Body of pancreas (tissue), 4 donors: ENCODE results near the gene ANKRD55. TPM values are rescaled to one million over a fixed set of nuclear protein-coding genes. Genes with fewer than 3 reads are reported as not detected.
A peak's percentile ranks its signal among the peaks of the same experiment; 100 is the strongest.
"Not testable (repeated sequence)": the region's sequence is repeated elsewhere in the genome, so short reads cannot be mapped to it uniquely, and the experiment has no call there.

Experiments used
- ATAC-seq: fragments of 150-250 bp; one replicate; pipeline ENCODE4 v1.9.1; 2016
- DNase-seq, 4 donors: peaks; one replicate each; pipeline ENCODE4 v3.0.0-alpha.2; 2019
- H3K27ac ChIP-seq, 4 donors: fragments of 200-600 bp; sonication (generic); 1 replicate in 3 of 4; 2 replicates in 1 of 4; pipeline versions ENCODE4 v1.5.1 to v1.6.1; 2016 to 2019; ENCODE audit warnings: mild to moderate bottlenecking in 1 of 4, mixed read lengths in 1 of 4, moderate library complexity in 1 of 4
- H3K27me3 ChIP-seq, 2 donors: fragments of 200-600 bp; sonication (generic); one replicate each; pipeline ENCODE4 v1.6.0; 2016; ENCODE audit warnings: mild to moderate bottlenecking in 1 of 2
- H3K36me3 ChIP-seq, 2 donors: fragments of 200-600 bp; sonication (generic); replicated peaks in 1 of 2; 2 replicates each; pipeline ENCODE4 v1.5.1; 2016; ENCODE audit warnings: low read depth in 2 of 2; ENCODE audit not compliant: insufficient read depth in 1 of 2
- H3K4me1 ChIP-seq: fragments of 200-600 bp; sonication (generic); one replicate; pipeline ENCODE4 v1.6.0; 2016
- H3K4me3 ChIP-seq, 2 donors: fragments of 200-600 bp; sonication (generic); 1 replicate in 1 of 2; 2 replicates in 1 of 2; pipeline ENCODE4 v1.5.1; 2016 to 2019
- H3K9me3 ChIP-seq, 3 donors: fragments of 200-600 bp; sonication (generic); 1 replicate in 2 of 3; 2 replicates in 1 of 3; pipeline ENCODE4 v1.5.1; 2016
- POLR2A ChIP-seq, 3 donors: fragments of 450-650 bp; IDR thresholded peaks; one replicate each; pipeline ENCODE4 v1.6.1; 2016; ENCODE audit warnings: antibody characterized with exemption in 3 of 3, mild to moderate bottlenecking in 2 of 3
- WGBS, 2 donors: methylation state at CpG; one replicate each; pipeline ENCODE4 v1.1.5; 2017; 5-methylcytosine and 5-hydroxymethylcytosine counted together
- intact Hi-C: fragments of 100-400 bp; cut with DNase I; formaldehyde crosslinking; loops from one replicate; pipeline ENCODE4 v1.15.1; 2023
- total RNA-seq, 2 donors: library from RNA; depleted of rRNA; stranded (reverse); fragments of >200 nt; gene quantifications; one replicate each; pipeline ENCODE4 v1.1.0, GENCODE V29; 2016
- TF ChIP-seq, protein P1 (sequence below), 7 experiments: fragments of 450-650 bp in 4 of 7; fragments of 200-600 bp in 3 of 7; sonication (generic) in 3 of 7; IDR thresholded peaks; one replicate each; pipeline ENCODE4 v1.5.1; 2016 to 2019; ENCODE audit warnings: antibody characterized with exemption in 7 of 7

Gene ANKRD55
- total RNA-seq, 2 donors from 2014 or later: not detected

DNA sequence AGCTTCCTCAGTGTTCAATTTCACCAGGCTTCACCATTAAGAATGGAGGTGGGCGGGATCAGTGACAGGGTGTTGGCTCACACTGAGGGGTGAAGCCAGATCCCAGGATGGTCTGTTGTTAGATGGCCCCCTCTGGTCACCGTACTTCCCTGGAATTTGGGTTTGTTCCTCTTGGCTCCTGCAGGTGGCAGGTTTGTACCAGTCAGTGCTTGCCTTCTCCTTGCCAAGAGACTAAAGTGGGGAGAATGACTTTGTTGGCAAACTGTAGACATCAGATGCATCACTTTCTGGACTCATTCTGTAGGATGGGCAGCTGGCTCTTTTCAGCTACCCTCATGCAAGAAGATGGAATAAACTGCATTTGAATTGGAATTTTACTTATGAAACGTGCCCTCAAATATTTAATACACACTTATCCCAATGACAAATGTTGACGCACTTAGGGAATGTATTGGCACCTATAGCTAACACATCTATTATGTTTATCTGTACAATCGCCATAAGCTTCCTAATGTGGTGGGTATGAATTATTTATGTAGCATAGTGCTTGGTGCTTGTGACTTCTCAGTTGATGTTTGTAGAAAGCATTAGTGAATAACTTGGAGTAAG, 31.4 kb upstream of the ANKRD55 start:
- Histone ChIP-seq H3K27me3 (no peaks in the 10 kb centered on the region), H3K4me1 (no peaks in the 10 kb centered on the region), H3K27ac (no peak overlapping the region), H3K4me3 (no peak overlapping the region), H3K9me3 (no peaks in the 10 kb centered on the region), H3K36me3 (no peaks in the 10 kb centered on the region)
- ATAC-seq (peak; percentile 55), DNase-seq (peak; percentile 36 to 52 (median 50))
- TF ChIP-seq POLR2A (IDR thresholded peaks at IDR 0.05): no peak
- TF ChIP-seq, protein P1, sequence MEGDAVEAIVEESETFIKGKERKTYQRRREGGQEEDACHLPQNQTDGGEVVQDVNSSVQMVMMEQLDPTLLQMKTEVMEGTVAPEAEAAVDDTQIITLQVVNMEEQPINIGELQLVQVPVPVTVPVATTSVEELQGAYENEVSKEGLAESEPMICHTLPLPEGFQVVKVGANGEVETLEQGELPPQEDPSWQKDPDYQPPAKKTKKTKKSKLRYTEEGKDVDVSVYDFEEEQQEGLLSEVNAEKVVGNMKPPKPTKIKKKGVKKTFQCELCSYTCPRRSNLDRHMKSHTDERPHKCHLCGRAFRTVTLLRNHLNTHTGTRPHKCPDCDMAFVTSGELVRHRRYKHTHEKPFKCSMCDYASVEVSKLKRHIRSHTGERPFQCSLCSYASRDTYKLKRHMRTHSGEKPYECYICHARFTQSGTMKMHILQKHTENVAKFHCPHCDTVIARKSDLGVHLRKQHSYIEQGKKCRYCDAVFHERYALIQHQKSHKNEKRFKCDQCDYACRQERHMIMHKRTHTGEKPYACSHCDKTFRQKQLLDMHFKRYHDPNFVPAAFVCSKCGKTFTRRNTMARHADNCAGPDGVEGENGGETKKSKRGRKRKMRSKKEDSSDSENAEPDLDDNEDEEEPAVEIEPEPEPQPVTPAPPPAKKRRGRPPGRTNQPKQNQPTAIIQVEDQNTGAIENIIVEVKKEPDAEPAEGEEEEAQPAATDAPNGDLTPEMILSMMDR (IDR thresholded peaks at IDR 0.05): peak; percentile 39 to 76 (median 64)
- intact Hi-C loops: no loop called here
- 37 to 59% methylated on average over 3 to 5 of the region's 5 CpGs for WGBS, 2 donors

DNA sequence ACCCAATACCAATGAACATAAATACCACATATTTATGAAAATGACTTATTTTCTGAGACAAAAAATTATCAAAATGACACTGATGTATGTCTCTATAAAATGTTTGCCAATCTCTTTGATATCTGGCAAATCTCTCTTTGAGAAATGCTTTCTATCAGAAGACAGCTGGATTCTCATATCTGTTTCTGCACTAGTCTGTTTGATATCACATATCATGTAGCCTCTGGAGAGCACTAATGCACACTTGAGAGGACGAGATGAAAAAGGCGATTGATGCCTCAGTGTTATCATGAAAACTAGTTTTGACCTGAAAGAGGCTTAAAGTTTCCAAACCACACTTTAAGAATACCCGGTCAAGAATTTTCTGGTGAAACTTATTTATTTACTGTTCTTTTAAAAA, 29.1 kb upstream of the ANKRD55 start:
- ATAC-seq: no peak
- H3K36me3 ChIP-seq: no peaks in the 10 kb centered on the region
- TF ChIP-seq POLR2A (IDR thresholded peaks at IDR 0.05): no peak
- H3K4me3 ChIP-seq: no peak overlapping the region
- no peaks in the 10 kb centered on the region for H3K4me1 ChIP-seq
- no peaks in the 10 kb centered on the region for H3K27me3 ChIP-seq
- H3K27ac ChIP-seq: no peak overlapping the region
- intact Hi-C loops: no loop called here
- DNase-seq: no peak
- 74 to 89% methylated on average over 3 of the region's 3 CpGs for WGBS, 2 donors
- no peaks in the 10 kb centered on the region for H3K9me3 ChIP-seq

DNA sequence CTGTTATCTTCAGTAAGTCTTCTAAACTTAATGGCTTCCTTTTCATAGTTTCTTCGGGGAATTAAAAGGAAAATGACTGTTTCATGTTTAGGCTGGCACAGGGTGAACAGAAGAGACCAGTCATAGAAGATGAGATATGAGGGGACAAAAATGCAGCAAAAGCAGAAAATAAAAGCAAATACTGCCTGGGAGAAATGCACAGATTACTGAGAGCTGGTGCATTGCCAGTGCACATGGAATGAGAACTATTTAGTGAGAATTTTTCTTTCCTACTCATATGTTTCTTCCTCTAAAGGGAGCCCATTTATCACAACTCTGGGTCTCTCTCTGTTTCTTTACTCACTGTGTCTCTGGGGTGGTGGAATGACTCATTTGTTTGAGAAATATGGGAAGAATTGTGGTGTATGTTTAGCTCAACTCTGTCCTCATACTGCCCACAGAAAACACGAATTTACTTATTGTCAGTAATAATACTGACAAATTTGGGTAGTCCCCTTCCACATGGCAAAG, 25.9 kb upstream of the ANKRD55 start:
- H3K27me3 ChIP-seq: peaks cover 0 to 4% of the 10 kb centered on the region in 2 donors
- peak in 1 of 4 donors; percentile 33 for DNase-seq
- no peaks in the 10 kb centered on the region for H3K9me3 ChIP-seq
- TF ChIP-seq, protein P1 (IDR thresholded peaks at IDR 0.05): no peak
- TF ChIP-seq POLR2A (IDR thresholded peaks at IDR 0.05): no peak
- H3K4me3 ChIP-seq: no peak overlapping the region
- 8 to 11% methylated on average over 2 of the region's 2 CpGs for WGBS, 2 donors
- intact Hi-C loops: no loop called here
- no peaks in the 10 kb centered on the region for H3K4me1 ChIP-seq
- peak; percentile 74 for ATAC-seq
- H3K36me3 ChIP-seq: no peaks in the 10 kb centered on the region
- peak overlapping the region; percentile 2 to 42 (median 4) for H3K27ac ChIP-seq

- DNase-seq, ATAC-seq, H3K36me3 ChIP-seq, H3K9me3 ChIP-seq, H3K27me3 ChIP-seq, H3K27ac ChIP-seq, H3K4me1 ChIP-seq, H3K4me3 ChIP-seq, intact Hi-C loops: not testable (repeated sequence)
- WGBS, 2 donors: 81 to 88% methylated on average over 20 to 27 of the region's 30 CpGs
Observed at GRCh38 chr5:56257763-56258529, 24.8 kb upstream of the ANKRD55 start.

DNA sequence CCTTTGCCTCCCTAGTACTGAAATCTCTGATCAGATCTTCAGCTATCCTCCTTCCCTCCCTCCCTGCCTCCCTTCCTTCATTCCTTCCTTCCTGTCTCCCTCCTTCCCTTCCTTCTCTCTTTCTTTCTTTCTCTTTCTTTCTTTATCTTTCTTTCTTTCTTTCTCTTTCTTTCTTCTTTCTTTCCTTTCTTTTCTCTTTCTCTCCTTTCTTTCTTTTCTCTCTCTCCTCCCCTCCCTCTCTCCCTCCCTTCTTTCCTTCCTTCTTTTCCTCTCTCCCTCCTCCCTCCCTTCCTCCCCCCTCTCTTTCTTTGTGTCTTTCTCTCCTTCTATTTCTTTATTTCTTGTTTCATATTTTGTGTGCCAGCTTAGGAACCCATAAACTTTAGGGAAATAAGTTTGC, 23.9 kb upstream of the ANKRD55 start:
- intact Hi-C loops: no loop called here
- H3K4me3 ChIP-seq: no peak overlapping the region
- DNase-seq: no peak

More for the DNA sequence above, 23.9 kb upstream of the ANKRD55 start:
- TF ChIP-seq, protein P1 (IDR thresholded peaks at IDR 0.05): no peak
- no peak for TF ChIP-seq POLR2A (IDR thresholded peaks at IDR 0.05)
- Histone ChIP-seq H3K27ac (no peak overlapping the region), H3K4me1 (no peaks in the 10 kb centered on the region), H3K27me3 (peaks cover 0 to 4% of the 10 kb centered on the region in 2 donors), H3K9me3 (no peaks in the 10 kb centered on the region), H3K36me3 (no peaks in the 10 kb centered on the region)
- no peak for ATAC-seq
